AG09319 (cell line): Measurements from ENCODE around the gene LRFN4.

Experiments
- DNase-seq: peaks from one replicate; pipeline ENCODE4 v3.0.0-alpha.2; 2010; ENCODE audit warnings: low read depth; ENCODE audit errors: extremely low read depth
- CTCF ChIP-seq: IDR thresholded peaks from 2 replicates; pipeline ENCODE4 v1.5.1; 2011; ENCODE audit warnings: low read depth, mild to moderate bottlenecking, inconsistent platforms, low read length, moderate library complexity

Gene LRFN4

GRCh38 chr11:66856496-66857233, at the start of gene LRFN4:
TSS of gene LRFN4 (plus strand) at chr11:66857064. CDS start at chr11:66857745, 681 bp downstream.
- no peak for DNase-seq
- TF ChIP-seq CTCF, result no peak

- no peak for TF ChIP-seq CTCF
- DNase-seq, result no peak
These were observed 47.3 kb upstream of the LRFN4 start for GRCh38 chr11:66809592-66809991.

DNA sequence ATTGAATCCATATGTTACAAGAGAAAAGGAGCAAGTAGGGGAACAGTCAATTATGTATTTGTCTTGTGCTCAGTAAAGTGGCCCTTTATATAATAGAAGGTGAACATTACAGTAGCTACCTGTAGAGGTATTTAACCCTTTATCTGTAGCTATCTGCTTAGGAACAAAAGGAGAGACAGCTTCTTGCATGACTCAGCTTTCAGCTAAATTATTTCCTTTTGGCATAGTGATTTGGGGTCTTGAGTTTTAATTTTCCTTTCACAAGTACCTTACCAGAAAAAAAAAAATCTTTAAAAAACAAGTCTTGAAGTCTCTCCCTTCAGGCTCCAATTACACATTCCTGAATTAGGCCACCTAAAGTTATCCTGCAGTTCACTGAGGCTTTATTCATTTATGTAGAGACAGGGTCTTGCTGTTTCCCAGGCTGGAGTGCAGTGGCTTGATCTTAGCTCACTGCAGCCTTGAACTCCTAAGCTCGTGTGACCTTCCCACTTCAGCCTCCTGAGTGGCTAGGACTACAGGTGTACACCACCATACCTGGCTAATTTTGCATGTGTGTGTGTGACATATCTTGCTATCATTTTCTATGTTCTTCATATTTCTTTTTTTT, 46.2 kb upstream of the LRFN4 start:
- no peak for TF ChIP-seq CTCF
- DNase-seq, result no peak

DNA sequence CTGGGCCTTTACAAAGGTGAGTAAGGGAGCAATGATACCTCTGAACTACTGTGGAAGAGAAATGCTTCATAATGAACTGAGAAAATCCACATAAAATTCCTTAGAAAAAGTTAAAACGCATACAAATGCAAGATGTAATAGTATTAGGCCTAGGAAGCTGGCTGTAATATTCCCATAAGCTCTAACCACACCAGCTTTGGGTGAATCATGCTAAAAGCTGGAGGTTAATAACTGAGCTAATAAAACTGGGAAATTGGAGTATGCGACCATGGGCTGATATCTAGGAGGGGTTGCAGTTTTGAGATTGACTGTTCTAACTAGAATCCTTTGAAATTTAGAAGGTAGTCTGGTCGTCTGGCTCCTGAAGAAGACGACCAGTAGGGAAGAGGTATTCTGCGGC, 42.2 kb upstream of the LRFN4 start:
- no peak for DNase-seq
- no peak for TF ChIP-seq CTCF

DNA sequence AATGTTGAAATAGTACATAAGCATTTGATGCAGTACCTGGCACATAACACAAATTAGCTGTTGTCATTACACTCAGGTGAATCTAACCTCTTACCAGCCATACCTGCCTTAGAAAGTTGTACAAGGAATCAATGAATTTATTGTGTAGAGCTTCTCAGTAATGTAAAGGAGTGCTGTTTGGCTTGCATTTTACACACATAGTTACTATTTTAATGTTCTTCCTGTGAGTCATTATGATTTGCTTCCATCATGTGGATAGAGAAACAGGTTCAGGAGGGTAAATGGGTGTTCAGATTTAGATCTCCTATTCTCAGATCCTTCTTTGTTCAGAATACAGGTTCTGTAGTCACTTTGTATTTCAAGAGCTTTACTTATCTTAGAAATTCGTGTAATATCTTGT, 41.2 kb upstream of the LRFN4 start:
- TF ChIP-seq CTCF, result no peak
- no peak for DNase-seq

GRCh38 chr11:66818231-66818955, 38.5 kb upstream of the LRFN4 start:
- DNase-seq, result no peak

More at GRCh38 chr11:66818231-66818955, 38.5 kb upstream of the LRFN4 start:
- no peak for TF ChIP-seq CTCF
